Cardiac septum (tissue), 1 donor: ENCODE measurements around the gene SPPL3. TPM values are rescaled to one million over a fixed set of nuclear protein-coding genes. Genes with fewer than 3 reads are reported as not detected.

ENCODE experiments used
- DNase-seq: peaks from one replicate; pipeline ENCODE4 v3.0.0-alpha.2; 2020; ENCODE audit warnings: low spot score
- intact Hi-C: fragments of 100-400 bp; cut with DNase I; formaldehyde crosslinking; loops from one replicate; pipeline ENCODE4 v1.14.0; 2022
- total RNA-seq: library from RNA; stranded (reverse); fragmentation: NEBNext Ultra II Directional; extraction: Animal tissue kit (Norgen Biotek cat#: 25700); gene quantifications from one replicate; pipeline ENCODE4 v1.2.1, GENCODE V29; 2021
- donor health status: DM: no; HTN: no; CAD: no.

The SPPL3 gene
- total RNA-seq, 1 donor from 2014 or later, result 32.2 TPM

DNA sequence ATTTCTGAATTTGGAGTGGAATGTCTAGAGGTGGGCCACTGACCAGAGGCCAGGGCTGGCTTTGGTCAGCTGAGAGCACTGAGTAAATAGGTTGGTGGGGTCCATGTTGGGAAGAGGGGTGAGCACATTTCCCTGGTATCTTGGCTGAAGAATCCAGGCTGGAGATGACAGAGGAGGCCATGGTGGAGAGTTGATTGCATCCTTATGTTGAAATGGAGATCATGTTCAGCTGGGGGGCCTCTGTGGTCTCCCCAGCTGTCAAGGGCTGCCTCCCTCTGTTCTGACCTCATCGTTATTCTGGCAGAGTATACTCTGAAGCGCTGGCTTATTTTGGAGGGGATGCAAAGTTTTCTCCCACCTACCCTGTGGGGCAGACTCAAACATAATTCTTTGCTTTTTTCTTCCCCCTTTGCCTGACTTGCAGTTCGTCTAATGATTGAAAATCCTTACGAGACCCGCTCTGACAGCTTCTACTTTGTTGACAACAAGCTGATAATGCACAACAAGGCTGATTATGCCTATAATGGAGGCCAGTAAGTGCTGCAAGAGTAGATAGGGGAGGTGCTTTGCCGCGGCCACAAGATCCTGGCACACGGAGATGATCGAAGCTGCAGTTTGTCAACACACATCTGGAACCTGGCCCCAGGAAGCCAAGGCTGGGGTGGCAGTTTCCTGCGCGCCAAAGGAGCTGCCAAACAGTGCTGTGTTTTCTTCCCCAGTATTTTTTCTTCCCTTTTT lies 184.5 kb downstream of the SPPL3 start:
- intact Hi-C loops, result no loop called here
- no peak for DNase-seq

DNA sequence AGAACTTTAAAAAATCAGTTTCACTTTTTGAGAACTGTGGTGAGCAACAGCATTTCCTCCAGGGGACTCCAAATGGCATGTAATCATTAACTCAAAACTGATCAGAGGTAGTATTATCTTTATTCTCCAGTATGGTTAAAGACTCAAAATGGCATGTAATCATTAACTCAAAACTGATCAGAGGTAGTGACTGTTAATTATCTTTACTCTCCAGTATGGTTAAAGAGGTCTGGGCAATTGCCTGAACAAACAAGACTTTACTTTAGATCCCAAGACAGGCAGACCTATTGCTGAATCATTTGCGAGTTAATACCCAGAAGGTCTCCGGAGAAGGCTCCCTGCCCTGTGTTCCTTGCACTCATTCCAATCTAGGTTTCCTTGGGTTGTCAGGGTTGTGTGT lies 185.1 kb downstream of the SPPL3 start:
- intact Hi-C loops, result no loop called here
- DNase-seq, result no peak

DNA sequence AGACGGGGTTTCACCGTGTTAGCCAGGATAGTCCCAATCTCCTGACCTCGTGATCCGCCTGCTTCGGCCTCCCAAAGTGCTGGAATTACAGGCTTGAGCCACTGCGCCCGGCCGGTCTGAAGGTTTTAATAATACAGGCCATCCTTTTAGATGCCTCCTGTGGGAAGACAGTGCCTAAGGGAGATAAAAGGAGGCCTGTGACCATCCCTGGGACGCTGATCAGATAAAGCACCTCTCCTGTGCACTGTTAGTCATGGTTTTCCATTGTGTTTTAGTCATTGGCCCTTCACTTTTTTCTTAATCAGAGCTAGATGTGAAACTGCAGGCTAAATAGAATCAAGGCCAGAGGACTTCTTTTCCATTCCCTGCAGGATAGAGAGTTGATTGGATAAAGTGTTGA lies 186.1 kb downstream of the SPPL3 start:
- intact Hi-C loops, result no loop called here
- no peak for DNase-seq

DNA sequence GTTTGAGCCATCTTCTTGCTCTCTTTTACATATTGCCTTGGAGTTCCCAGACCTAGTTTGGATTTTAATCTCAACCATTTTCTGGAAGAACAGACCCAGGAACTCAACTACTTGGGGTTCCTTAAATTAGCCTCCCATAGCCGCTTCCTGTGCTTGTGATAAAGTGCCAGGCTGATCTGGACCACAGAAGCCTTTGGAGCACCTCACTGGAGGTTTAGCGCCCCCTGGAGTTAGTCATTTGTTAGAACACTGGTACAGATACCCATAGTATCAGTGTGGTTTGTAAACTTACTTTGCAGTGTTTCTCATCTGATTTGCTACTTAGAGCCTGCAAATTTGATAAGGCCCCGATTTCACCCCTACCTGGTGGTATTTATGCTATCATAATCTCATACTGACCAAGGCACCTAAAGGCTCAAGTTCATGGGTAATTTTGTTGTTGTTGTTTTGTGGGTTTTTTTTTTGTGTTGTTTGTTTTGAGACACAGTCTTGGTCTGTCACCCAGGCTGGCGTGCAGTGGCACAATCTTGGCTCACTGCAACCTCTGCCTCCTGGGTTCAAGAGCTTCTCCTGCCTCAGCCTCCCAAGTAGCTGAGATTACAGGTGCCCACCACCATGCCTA lies 190.2 kb downstream of the SPPL3 start:
- no peak for DNase-seq
- intact Hi-C loops, result loop anchor here (1.0 to 2.0 kb wide), 2 partner anchors 67 to 131 kb away; no protein-coding TSS in a partner anchor

DNA sequence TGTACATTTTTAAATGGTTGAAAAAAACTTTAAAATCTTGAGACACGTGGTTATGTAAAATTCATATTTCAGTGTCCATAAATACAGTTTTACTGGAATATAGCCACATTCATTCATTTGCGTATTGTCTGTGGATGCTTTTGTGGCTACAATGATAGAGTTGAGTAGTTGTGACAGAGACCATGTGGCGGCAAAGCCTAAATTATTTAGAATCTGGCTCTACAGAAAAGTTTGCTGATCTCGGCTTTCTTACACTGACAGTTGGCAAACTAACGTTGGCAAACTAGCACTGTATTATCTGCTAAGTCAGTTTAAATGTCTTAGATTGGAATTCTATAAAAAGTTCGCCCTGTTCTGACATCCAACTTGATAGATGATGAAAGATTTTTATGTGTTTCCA lies 191.5 kb downstream of the SPPL3 start:
- intact Hi-C loops, result loop anchor here (1.0 kb wide), 1 partner anchor 65 kb away; no protein-coding TSS in a partner anchor
- DNase-seq, result no peak

Other genes with a start within 250 kb of the SPPL3 start
- gene MLEC, start 217.2 kb downstream of the SPPL3 start, total RNA-seq, result 103 TPM
- gene UNC119B, start 193.9 kb downstream of the SPPL3 start, total RNA-seq, result 10.9 TPM
- gene ACADS, start 178.5 kb downstream of the SPPL3 start, total RNA-seq, result 58.4 TPM
- not detected for gene HNF1A, start 74.2 kb upstream of the SPPL3 start, total RNA-seq
- 9.1 TPM for gene C12orf43, start 112.1 kb upstream of the SPPL3 start, total RNA-seq
- 0.27 TPM for gene OASL, start 134.9 kb upstream of the SPPL3 start, total RNA-seq
- 0.65 TPM for gene P2RX7, start 228.5 kb upstream of the SPPL3 start, total RNA-seq